Mesendoderm (in vitro differentiated cells): ENCODE measurements around the gene OBP2B. TPM values are rescaled to one million over a fixed set of nuclear protein-coding genes. Genes with fewer than 3 reads are reported as not detected.
A peak's percentile ranks its signal among the peaks of the same experiment; 100 is the strongest.
"Not testable (repeated sequence)": the region's sequence is repeated elsewhere in the genome, so short reads cannot be mapped to it uniquely, and the experiment has no call there.

Experiments used
- DNase-seq: peaks from one replicate; pipeline ENCODE4 v3.0.0; 2013
- H2AK5ac ChIP-seq: 2 replicates; pipeline ENCODE4 v1.6.1; 2013; ENCODE audit warnings: low read length, inconsistent platforms
- H2BK120ac ChIP-seq: 2 replicates; pipeline ENCODE4 v1.6.1; 2013; ENCODE audit warnings: low read depth, mild to moderate bottlenecking, low read length, moderate library complexity, mixed read lengths
- H2BK15ac ChIP-seq: replicated peaks from 2 replicates; pipeline ENCODE4 v1.6.1; 2013; ENCODE audit warnings: low read depth, mild to moderate bottlenecking, moderate library complexity
- H2BK5ac ChIP-seq: 2 replicates; pipeline ENCODE4 v1.6.1; 2013; ENCODE audit warnings: low read length, inconsistent platforms
- H3K18ac ChIP-seq: 2 replicates; pipeline ENCODE4 v1.6.1; 2013; ENCODE audit warnings: mild to moderate bottlenecking, low read length, mixed read lengths
- H3K23ac ChIP-seq: one replicate; pipeline ENCODE4 v1.6.1; 2013; ENCODE audit warnings: low read length
- H3K27ac ChIP-seq: 2 replicates; pipeline ENCODE4 v1.5.1; 2013; ENCODE audit warnings: low read depth, mild to moderate bottlenecking, inconsistent platforms, low read length, moderate library complexity
- H3K27me3 ChIP-seq: 2 replicates; pipeline ENCODE4 v1.6.1; 2013; ENCODE audit warnings: low read length, control low read depth, mild to moderate bottlenecking, inconsistent platforms; ENCODE audit not compliant: insufficient read depth, poor library complexity
- H3K36me3 ChIP-seq: 2 replicates; pipeline ENCODE4 v1.6.1; 2013; ENCODE audit warnings: low read length, inconsistent platforms; ENCODE audit not compliant: control insufficient read depth, insufficient read depth
- H3K4ac ChIP-seq: one replicate; pipeline ENCODE4 v1.6.1; 2013; ENCODE audit warnings: low read depth, mild to moderate bottlenecking, low read length, moderate library complexity
- H3K4me1 ChIP-seq: 2 replicates; pipeline ENCODE4 v1.6.1; 2013; ENCODE audit warnings: low read depth, low read length, inconsistent platforms; ENCODE audit not compliant: control insufficient read depth
- H3K4me2 ChIP-seq: 2 replicates; pipeline ENCODE4 v1.6.1; 2013; ENCODE audit warnings: low read length
- H3K4me3 ChIP-seq: 2 replicates; pipeline ENCODE4 v1.5.1; 2013; ENCODE audit warnings: mild to moderate bottlenecking, low read length
- H3K56ac ChIP-seq: one replicate; pipeline ENCODE4 v1.6.1; 2013; ENCODE audit warnings: low read length
- H3K79me1 ChIP-seq: 2 replicates; pipeline ENCODE4 v1.6.1; 2013; ENCODE audit warnings: low read length, inconsistent platforms
- H3K79me2 ChIP-seq: 2 replicates; pipeline ENCODE4 v1.6.1; 2013; ENCODE audit warnings: mild to moderate bottlenecking, low read length; ENCODE audit not compliant: control insufficient read depth, insufficient read depth
- H3K9ac ChIP-seq: 2 replicates; pipeline ENCODE4 v1.6.1; 2013; ENCODE audit warnings: low read length, inconsistent platforms
- H4K5ac ChIP-seq: one replicate; pipeline ENCODE4 v1.6.1; 2013; ENCODE audit warnings: low read length
- H4K8ac ChIP-seq: one replicate; pipeline ENCODE4 v1.6.1; 2013; ENCODE audit warnings: low read depth, mild to moderate bottlenecking, control low read depth, low read length, moderate library complexity
- WGBS: extraction: QIAGEN DNeasy Blood & Tissue Kit; methylation state at CpG from one replicate; pipeline ENCODE4 v1.1.7; 2013; ENCODE audit warnings: low lambda C conversion rate, missing lambda C conversion rate; ENCODE audit not compliant: insufficient coverage; ENCODE audit errors: extremely low coverage; 5-methylcytosine and 5-hydroxymethylcytosine counted together
- polyA plus RNA-seq, 2 experiments: library from polyadenylated mRNA; stranded (reverse); fragments of 200-250 nt; gene quantifications; one replicate each; pipeline ENCODE4 v1.2.3, GENCODE V29; 2013

OBP2B gene, protein sequence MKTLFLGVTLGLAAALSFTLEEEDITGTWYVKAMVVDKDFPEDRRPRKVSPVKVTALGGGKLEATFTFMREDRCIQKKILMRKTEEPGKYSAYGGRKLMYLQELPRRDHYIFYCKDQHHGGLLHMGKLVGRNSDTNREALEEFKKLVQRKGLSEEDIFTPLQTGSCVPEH
- polyA plus RNA-seq (2013, experiment 1 of 2): not detected
- not detected for polyA plus RNA-seq (2013, experiment 2 of 2)

- DNase-seq, H3K79me1 ChIP-seq, H3K36me3 ChIP-seq, H3K27me3 ChIP-seq, H3K18ac ChIP-seq, H3K4me1 ChIP-seq, H2BK5ac ChIP-seq, H4K5ac ChIP-seq, H2BK120ac ChIP-seq, H3K79me2 ChIP-seq, H3K9ac ChIP-seq, H3K27ac ChIP-seq, H2AK5ac ChIP-seq, H3K56ac ChIP-seq, H3K23ac ChIP-seq, H3K4me3 ChIP-seq, H2BK15ac ChIP-seq, H3K4ac ChIP-seq, H3K4me2 ChIP-seq, H4K8ac ChIP-seq: not testable (repeated sequence)
- no CpG with 5 or more reads among the region's 18 CpGs for WGBS
These were observed at the start of gene OBP2B for GRCh38 chr9:133208880-133209300. Gene OBP2B (minus strand): TSS chr9:133209250. CDS start chr9:133209199, 51 bp downstream.

GRCh38 chr9:133258061-133259015 lies 49.3 kb upstream of the OBP2B start:
- Histone ChIP-seq H3K27me3 (no peaks in the 10 kb centered on the region), H2BK5ac (no peak overlapping the region), H4K8ac (no peak overlapping the region), H2BK15ac (no peak overlapping the region), H3K9ac (no peak overlapping the region), H3K79me1 (no peaks in the 10 kb centered on the region), H3K4me3 (no peak overlapping the region), H3K4ac (no peak overlapping the region), H3K79me2 (no peaks in the 10 kb centered on the region), H2BK120ac (no peak overlapping the region), H3K36me3 (no peaks in the 10 kb centered on the region), H2AK5ac (no peak overlapping the region), H3K4me1 (peaks cover 2% of the 10 kb centered on the region), H3K56ac (no peak overlapping the region), H4K5ac (no peak overlapping the region), H3K4me2 (no peak overlapping the region), H3K23ac (no peak overlapping the region), H3K18ac (no peak overlapping the region), H3K27ac (no peak overlapping the region)
- WGBS: no CpG with 5 or more reads among the region's 21 CpGs
- no peak for DNase-seq

GRCh38 chr9:133257465-133257956 lies 48.5 kb upstream of the OBP2B start:
- Histone ChIP-seq H3K56ac (no peak overlapping the region), H3K4me2 (no peak overlapping the region), H3K4me3 (no peak overlapping the region), H3K79me2 (no peaks in the 10 kb centered on the region), H3K23ac (no peak overlapping the region), H2BK120ac (no peak overlapping the region), H3K79me1 (no peaks in the 10 kb centered on the region), H2BK15ac (no peak overlapping the region), H2BK5ac (no peak overlapping the region), H3K36me3 (no peaks in the 10 kb centered on the region), H3K9ac (no peak overlapping the region), H3K27me3 (no peaks in the 10 kb centered on the region), H3K18ac (no peak overlapping the region), H3K4ac (no peak overlapping the region), H4K5ac (no peak overlapping the region), H3K27ac (no peak overlapping the region), H3K4me1 (peaks cover 2% of the 10 kb centered on the region), H4K8ac (no peak overlapping the region), H2AK5ac (no peak overlapping the region)
- no CpG with 5 or more reads among the region's 13 CpGs for WGBS
- peak; percentile 33 for DNase-seq

DNA sequence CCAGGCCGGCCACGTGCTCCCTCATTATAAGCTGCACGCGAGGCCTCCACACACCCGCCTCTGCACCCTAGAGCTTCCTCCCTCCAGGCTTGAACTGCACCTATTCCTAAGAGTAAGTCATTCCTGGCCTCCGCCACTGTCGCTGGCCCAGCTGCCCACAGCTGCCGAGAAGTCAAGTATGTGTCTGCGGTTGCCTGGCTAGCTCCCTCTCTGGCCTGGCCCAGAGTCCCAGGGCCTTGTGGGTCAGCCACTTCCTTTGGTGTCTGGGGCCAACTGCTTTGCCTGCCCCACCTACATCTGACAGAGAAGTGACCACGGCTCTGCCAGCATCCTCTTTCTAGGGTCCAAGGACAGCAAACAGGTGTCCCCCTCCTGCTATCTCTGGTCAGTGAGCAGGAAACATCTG lies 47.6 kb upstream of the OBP2B start:
- no peak overlapping the region for H3K23ac ChIP-seq
- H2BK120ac ChIP-seq: no peak overlapping the region
- H2BK15ac ChIP-seq: no peak overlapping the region
- H4K5ac ChIP-seq: no peak overlapping the region
- H3K18ac ChIP-seq: no peak overlapping the region
- H3K4me3 ChIP-seq: no peak overlapping the region
- H3K4me1 ChIP-seq: peaks cover 2% of the 10 kb centered on the region
- WGBS: no CpG with 5 or more reads among the region's 10 CpGs
- H3K79me2 ChIP-seq: no peaks in the 10 kb centered on the region
- no peak overlapping the region for H4K8ac ChIP-seq
- no peak overlapping the region for H2BK5ac ChIP-seq
- H3K56ac ChIP-seq: no peak overlapping the region
- no peaks in the 10 kb centered on the region for H3K79me1 ChIP-seq
- H3K9ac ChIP-seq: no peak overlapping the region
- H2AK5ac ChIP-seq: no peak overlapping the region
- H3K4me2 ChIP-seq: no peak overlapping the region
- no peak overlapping the region for H3K27ac ChIP-seq
- no peak for DNase-seq
- H3K36me3 ChIP-seq: no peaks in the 10 kb centered on the region
- no peak overlapping the region for H3K4ac ChIP-seq
- H3K27me3 ChIP-seq: no peaks in the 10 kb centered on the region

DNA sequence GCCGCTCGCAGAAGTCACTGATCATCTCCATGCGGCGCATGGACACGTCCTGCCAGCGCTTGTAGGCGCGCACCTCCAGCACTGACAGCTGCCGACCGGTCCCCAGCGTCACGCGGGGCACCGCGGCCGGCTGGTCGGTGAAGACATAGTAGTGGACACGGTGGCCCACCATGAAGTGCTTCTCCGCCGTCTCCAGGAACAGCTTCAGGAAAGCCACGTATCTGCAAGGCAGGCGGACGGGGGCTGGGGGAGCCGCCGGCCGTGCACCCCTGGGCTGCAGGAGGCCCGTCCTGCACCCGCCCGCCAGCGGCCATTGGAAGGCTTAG lies 47.0 kb upstream of the OBP2B start:
- peaks cover 2% of the 10 kb centered on the region for H3K4me1 ChIP-seq
- H3K79me1 ChIP-seq: no peaks in the 10 kb centered on the region
- no peak overlapping the region for H4K5ac ChIP-seq
- no peak for DNase-seq
- H3K27me3 ChIP-seq: no peaks in the 10 kb centered on the region
- H3K79me2 ChIP-seq: no peaks in the 10 kb centered on the region
- H3K36me3 ChIP-seq: no peaks in the 10 kb centered on the region
- H2BK120ac ChIP-seq: no peak overlapping the region
- no peak overlapping the region for H3K23ac ChIP-seq
- no peak overlapping the region for H2BK5ac ChIP-seq
- H3K4ac ChIP-seq: no peak overlapping the region
- H3K18ac ChIP-seq: no peak overlapping the region
- no peak overlapping the region for H3K4me3 ChIP-seq
- no peak overlapping the region for H3K56ac ChIP-seq
- H3K4me2 ChIP-seq: no peak overlapping the region
- H3K27ac ChIP-seq: no peak overlapping the region
- H4K8ac ChIP-seq: no peak overlapping the region
- WGBS: no CpG with 5 or more reads among the region's 30 CpGs
- H2BK15ac ChIP-seq: no peak overlapping the region
- no peak overlapping the region for H3K9ac ChIP-seq
- no peak overlapping the region for H2AK5ac ChIP-seq
